Activated CD8-positive, alpha-beta memory T cell treated with anti-CD3 and anti-CD28 coated beads for 48 hours (primary cell): ENCODE measurements around the gene REM2.
"Not testable (repeated sequence)": the region's sequence is repeated elsewhere in the genome, so short reads cannot be mapped to it uniquely, and the experiment has no call there.

Experiments
- DNase-seq, 3 experiments: peaks; one replicate each; pipeline ENCODE4 v3.0.0-alpha.2; 2020; ENCODE audit warnings: low read depth in 2 of 3, low spot score in 2 of 3

REM2 gene

DNA sequence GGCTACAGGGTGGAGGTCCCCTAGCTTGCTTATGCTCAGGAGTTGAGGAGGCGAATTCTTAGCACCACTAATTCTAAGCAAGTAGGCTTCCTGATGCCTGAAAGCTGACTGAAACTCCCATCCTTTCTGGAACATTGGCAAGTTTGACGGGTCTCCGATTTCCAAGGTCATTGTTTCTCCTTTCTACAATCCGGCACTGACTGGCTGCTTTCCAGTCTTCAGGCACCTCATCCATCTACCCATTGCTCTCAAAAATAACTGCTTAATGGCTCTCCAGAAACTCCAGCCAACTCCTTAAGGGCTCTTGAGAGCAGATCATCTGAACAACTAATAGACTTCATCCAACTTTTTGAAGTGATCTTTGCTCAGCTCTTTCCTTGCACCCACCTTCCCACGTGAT lies 13.3 kb downstream of the REM2 start:
- DNase-seq = no peak

DNA sequence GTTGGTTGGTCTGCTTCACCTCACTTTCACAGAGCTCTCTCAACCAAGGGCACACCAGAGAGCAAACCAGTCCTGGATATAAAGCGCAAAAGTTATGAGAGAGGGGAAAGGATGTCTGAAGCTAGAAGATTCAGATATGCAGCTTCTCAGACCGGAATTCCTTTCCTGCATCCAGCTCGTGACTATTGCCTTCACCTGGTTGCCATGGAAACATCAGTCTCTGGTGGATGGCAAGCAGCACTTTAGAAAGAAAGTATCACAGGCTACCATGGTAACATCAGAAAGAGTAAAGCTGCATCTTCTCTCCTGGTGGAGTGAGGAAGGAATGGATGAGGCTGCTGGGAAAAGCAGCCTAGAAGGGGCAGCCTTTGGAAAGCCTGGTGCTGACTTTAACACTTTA lies 13.7 kb downstream of the REM2 start:
- DNase-seq = no peak

DNA sequence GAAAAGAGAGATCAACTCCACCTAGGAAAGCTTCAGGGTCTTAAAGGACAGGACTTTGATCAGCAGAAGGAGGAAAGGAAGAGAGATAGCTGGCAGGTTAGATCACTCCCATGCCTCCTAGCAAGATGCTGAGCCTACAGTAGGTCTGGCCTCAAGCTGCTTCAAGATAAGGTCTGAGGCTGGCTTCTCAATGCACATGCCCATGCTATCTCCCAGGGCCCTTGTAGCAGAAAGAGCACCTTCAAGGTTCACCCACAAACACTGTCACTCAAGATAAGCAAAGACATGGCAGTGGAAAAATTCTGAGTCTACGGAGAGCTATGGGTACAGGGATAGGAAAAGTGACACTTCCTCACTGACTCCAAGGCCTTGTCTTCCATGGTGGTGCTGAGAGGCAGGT lies 14.3 kb downstream of the REM2 start:
- no peak for DNase-seq

DNA sequence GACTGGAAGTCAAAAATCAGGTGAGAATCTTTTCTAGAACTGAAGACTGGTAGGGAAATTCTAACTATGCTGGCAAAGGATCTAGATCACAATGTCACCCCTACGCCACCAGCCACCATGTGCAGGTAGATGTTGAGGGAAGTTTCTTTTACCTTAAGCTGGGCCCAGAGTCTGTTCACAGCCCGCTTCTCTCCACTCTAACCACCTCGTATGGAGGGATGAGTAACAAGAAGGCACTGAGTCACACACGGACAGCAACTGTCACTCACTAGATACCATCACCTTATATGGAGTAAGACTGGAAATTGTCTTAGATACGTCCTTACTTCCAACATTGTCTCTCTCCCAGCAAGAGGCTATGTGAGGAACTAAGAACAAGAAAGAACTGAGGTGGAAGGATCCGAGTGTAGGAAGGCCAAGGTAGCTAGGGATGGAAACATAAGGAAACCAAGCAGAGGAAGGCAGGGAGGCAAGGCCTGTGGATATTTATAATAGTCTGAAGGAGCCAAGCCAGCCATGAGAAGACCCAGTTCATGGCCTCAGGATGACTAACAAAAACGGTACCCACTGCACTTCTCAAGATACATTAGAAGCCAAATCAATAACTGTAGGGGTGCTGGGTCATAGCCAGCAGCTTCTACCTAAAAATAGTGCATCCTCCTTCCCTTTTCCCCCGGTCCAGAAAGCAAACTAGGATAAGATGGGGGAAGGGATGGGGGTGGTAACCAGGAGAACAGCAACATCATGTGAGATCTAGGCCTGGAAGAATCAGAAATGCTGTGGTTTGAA lies 15.5 kb downstream of the REM2 start:
- DNase-seq = no peak

DNA sequence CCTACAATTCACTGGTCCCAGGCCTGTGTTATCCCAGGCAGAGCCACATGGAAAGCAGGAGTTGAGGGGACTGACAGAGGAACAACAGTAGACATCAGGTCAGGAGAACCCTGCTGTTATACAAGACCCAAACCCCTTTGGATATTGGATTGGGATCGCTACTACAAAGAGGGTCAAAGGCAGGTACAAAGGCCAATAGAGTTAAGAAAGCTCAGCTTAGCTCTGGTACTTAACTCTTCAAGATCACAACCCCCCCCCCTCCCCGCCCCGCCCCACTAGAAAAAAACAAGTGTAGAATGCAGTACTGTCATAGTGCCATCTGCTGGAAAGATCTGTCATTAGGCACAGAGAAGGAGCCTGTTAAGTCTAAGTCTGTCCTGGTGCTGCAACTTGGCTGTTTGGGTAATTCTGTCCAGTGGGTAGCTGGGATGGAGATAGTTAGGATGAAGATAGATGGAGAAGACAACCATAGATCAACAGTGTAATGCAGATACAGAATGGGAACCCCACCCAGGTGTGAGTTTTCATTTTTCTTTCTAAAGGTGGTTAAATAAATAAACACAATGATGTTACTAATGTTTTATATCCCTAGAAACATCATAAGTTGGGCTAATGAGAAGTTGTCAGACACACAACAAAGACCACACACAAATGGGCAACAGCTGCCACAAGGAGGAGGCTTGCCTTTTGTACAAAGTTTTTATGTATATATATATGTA lies 17.2 kb downstream of the REM2 start:
- no peak for DNase-seq

DNA sequence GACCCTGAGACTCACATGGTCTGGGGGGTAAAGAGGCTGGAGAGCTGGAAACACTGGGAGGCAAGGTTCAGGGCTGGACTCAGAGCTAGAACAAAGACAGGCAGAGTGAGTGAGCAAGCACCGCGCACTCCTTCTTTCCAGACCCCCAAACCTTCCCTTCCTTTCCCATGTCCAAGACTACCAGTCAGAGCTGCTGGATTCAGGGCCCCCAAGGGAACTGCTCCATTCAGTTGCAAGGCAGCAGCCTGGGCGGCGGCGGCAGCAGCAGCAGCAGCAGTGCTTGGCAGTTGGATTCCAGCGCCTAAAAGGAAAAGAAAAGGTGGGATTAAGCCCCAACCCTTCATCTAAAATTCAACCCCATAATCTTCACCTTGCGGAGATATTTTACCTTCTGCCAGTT lies 18.8 kb downstream of the REM2 start:
- no peak for DNase-seq

DNA sequence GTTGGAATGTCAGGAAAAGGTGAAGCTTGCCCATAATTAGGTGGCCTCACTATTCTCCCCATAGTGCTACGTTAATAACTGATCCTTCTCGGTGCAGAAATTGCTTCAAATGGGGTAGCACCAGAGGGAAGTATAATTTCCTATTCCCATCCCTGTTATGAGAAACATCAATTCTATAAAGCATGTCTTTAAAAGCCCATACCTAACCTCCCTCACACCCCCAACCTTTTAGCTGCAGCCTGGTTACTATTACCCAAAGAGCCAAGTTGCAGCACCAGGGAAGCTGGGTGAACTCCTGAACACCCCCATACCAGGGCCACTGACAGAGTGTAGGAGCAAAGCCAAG lies 20.7 kb downstream of the REM2 start:
- DNase-seq = no peak

DNA sequence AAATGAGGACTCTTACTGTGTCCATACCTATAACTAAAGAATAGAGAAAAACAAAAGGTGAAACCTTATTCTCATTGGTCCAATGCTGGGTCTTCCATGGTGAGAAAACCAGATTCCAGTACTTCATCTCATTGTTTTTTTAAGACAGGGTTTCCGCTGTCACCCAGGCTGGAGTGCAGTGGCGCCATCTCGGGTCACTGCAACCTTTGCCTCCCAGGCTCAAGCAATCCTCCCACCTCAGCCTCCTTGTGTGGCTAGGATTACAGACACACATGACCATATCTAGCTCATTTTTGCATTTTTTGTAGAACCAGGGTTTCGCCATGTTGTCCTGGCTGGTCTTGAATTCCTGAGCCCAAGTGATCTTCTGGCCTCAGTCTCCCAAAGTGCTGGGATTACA lies 22.6 kb downstream of the REM2 start:
- DNase-seq = no peak

DNA sequence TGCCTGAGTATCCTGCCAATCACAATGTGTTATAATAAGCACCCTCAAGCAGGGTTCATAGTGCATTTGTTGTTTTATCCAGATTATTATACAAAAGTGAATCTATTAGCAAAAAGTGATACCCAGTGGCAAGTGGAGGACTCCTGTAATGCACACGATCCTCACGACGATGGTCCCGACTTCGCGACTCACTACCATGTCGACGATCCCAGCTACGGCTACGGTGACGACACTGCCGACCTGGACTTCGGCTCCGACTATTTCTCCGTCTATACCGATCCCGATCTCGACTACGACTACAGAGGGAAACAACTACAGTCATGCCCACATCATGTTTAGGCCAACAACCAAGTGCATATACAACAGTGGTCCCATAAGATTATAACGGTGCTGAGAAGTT lies 23.1 kb downstream of the REM2 start:
- DNase-seq = no peak

DNA sequence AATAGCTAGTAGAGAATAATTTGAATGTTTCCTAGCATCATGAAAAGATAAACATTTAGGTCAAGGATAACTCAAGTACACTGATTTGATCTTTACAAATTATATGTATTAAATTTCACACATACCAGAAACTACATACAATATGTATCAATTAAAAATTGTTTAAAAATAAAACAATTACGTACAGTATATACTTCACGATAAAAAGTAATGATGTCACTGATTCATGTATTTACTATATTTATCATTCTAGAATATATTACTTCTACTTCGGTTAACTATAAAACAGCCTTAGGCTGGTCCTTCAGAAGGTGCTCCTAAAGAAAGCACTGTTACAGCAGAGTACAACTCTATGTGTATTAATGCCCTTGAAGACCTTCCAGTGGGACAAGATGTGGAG lies 24.4 kb downstream of the REM2 start:
- no peak for DNase-seq

DNA sequence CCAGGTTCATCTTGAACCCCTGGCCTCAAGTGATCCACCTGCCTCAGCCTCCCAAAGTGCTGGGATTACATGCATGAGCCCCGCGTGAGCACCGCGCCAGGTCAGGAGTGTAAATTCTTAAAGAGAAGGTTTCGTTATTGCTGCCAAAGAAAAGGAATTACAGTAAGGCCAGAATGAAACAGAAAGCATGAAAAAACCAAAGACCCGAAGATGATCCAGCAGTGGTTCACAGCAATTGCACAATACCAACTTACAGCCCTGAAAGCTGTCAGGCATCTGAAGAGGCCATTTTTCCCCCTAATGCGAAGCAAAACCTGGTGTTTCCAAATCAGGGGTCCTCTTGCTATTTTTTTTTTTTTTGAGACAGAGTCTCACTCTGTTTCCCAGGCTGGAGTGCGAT lies 25.6 kb downstream of the REM2 start:
- no peak for DNase-seq

DNA sequence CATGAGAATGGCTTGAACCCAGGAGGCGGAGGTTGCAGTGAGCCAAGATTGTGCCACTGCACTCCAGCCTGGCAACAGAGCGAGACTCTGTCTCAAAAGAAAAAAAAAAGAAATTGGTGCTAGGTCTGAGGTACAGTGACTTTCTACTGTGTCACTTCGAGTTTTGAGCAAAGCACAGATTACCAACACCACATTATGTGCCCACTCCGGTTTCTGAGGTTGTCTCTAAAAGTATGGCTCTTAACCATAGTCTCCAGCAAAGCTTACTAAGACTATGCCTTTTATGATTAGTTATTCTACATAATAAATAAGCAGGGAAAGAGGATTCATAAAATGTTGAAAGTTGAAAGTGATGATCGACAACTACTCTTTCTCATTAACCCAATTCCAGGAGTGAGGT lies 27.9 kb downstream of the REM2 start:
- no peak for DNase-seq

DNA sequence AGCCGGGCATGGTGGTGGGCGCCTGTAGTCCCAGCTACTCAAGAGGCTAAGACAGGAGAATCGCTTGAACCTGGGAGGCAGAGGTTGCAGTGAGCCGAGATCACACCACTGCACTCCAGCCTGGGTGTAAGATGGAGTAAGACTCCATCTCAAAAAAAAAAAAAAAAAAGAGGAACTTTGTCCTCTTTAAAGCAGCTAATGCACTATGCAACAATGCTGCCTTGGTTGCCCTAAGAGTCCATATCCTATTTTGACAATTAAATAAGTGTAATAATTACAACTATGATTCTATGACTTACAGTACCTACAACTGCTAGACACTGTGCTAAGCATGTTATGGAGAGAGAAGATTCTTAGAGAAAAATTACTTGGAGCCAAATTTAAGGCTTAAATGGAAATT lies 31.8 kb downstream of the REM2 start:
- not testable (repeated sequence) for DNase-seq

DNA sequence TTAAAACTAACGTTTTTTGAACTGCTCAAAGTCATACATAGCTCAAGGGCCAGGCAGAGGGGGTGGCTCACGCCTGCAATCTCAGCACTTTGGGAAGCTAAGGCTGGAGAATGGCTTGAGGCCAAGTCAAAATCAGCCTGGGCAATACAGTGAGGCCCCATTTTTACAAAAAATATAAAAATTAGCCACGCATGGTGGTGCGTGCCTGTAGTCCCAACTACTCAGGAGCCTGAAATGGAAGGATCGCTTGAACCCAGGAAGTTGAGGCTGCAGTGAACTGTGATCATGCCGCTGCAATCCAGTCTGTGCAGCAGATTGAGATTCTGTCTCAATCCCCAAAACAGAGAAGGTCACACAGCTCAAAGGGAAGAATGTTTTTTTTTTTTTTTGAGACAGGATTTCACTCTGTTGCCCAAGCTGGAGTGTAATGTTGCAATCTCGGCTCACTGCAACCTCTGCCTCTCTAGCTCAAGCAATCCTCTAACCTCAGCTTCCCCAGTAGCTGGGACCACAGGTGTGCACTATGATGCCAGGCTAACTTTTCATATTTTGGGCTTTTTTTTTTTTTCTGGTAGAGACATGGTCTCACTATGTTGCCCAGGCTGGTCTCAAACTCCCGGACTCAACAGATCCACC lies 33.0 kb downstream of the REM2 start:
- DNase-seq = no peak

DNA sequence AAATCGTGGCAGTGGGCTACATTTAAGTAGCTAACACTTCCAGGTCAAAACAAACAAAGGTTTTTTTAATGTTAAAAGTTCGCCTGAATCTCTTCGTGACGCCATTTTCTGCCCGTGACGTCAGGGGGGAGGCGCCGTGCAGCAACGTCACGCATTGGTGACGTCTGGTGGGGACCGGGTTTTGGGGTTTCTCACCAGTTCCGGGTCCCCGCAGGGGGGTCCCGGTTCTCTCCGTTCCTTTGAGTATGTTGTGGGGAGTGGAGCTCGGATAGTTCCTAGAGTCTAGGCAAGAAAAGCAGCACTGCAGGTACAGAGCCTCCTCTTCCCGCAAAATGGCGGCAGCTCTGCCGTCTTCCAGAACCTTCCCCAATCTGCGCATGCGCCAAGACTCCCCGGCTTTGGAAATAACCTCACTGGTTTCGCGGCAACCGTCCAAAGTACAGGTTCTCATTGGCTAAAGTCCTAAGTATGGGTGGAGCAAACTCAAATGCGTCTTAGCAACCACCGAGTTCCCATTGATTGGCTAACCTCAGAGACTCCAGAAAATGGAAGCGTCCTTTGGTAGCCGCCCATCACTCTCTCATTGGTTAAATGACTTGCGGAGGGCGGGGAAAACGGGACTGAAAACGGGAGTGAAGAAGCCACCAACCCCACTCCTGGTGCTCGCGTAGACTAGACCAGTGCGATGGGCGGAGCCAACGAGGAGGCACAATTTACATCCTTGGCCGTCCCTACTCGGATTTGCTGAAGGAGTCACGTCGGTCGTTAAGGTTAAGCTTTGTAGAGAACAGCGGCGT lies 36.0 kb downstream of the REM2 start, which contains the start of gene RBM23:
Gene RBM23, minus strand, starts transcription at position 346 of the 797 bp plus-strand sequence.
- peak; percentile 97 to 99 (median 99) for DNase-seq

DNA sequence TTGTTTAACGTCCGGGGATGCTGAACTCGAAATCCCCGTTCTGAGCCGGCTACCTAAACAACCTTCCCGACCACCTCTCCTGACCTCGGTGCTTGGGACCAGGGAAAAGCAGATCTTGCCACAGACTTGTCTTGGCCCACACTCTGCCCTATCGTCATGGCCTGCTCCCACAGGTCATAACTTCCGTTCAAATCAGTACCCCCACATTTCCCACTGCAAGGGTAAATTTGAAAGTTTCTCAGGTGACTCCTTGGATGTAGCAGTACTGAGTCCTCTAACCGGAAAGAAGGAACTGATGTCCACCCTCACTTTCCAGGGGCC lies 36.5 kb downstream of the REM2 start:
- DNase-seq = no peak

DNA sequence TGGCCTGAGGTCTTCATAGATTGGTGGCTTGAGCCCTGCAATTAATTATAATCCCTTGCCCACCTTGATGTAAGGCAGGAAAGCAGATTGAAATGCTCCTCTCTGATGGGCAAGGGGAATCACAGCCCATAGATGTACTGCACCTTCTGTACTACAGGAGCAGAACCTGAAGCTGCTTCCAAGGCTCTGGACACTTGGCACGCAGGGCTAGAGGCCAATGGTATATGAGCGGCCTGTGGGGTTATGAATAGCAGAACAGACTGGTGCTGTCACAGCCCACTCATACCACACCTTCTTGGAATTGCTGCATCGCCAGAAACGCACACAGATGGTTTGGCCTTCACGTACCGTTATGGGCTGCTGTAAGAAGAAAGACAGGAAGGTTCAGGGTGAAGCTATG lies 37.7 kb downstream of the REM2 start:
- no peak for DNase-seq

DNA sequence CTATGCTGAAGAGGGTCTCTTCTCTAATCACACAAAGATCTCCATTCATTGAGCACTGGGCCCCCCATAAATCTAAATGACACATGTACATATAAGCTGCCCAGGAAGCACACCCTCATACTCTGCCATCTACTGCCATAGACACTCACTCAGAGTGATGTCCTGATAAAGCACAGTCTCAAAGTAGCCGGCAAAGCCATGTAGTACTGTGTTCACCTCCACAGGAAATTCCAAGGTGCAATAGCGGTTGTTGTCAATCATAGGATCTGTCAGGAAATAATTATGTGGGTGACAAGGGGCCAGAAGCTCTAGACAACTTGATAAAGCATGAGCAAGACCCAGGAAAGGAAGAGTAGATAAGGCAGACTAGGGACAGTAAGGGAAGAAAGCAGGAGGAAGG lies 39.3 kb downstream of the REM2 start:
- DNase-seq = no peak

DNA sequence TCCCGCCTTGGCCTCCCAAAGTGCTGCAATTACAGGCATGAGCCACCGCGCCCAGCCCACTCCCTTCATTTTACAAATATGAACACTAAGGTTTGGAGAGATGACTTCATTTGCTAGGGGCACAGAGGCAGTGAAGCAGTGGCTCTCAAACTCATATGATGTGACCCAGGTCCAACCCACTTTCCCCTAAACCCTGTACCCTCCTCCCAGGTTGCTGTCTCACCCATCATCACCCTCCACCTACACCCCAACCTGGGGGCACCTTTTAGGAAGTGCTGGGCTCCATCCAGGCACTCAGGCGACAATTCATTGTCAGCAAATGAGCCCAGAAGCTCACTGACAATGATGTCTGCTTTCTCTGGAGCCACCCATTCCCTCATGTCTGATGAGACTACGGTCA lies 40.7 kb downstream of the REM2 start:
- DNase-seq = no peak

DNA sequence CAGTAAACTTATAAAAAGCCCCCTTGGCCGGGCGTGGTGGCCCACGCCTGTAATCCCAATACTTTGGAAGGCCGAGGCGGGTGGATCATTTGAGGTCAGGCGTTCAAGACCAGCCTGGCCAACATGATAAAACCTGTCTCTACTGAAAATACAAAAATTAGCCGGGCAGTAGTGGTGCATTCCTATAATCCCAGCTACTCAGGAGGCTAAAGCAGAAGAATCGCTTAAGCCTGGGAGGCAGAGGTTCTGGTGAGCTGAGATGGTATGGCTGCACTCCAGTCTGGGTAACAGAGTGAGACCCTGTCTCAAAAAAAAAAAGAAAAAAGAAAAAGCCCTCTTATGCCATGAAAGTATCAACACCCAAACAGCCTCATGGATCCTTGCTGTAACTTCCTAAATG lies 42.5 kb downstream of the REM2 start:
- no peak for DNase-seq

DNA sequence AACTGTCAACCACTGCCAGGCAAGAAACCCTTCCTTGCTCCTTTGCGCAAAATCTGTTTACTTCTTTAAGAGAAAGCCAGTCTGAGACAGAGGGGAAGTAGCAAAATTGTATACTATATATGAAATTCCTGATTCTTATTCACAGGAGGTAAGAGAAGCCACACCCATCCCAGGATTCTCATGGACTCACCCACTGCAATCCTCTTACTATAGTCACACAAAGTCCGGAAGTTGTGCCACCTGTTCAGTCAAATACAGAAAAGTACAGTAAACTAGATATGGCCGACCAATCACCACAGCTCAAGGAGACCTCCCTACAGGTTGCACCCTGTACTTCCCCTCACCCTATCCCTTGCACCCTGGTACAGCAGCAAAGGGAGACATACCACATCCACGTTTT lies 43.3 kb downstream of the REM2 start:
- DNase-seq = no peak
